HS-5 (cell line): ENCODE measurements around the gene MGRN1.

Experiments used
- DNase-seq: peaks from one replicate; pipeline ENCODE4 v3.0.0-alpha.2; 2012; ENCODE audit warnings: low read depth

The MGRN1 gene

GRCh38 chr16:4604401-4604800 is 20.2 kb upstream of the MGRN1 start:
- DNase-seq = no peak

- DNase-seq = no peak
These were observed 18.3 kb upstream of the MGRN1 start for GRCh38 chr16:4606354-4606753.

- no peak for DNase-seq
These were observed 16.6 kb upstream of the MGRN1 start for GRCh38 chr16:4607841-4608703.

GRCh38 chr16:4608704-4608980 is 16.0 kb upstream of the MGRN1 start:
- no peak for DNase-seq

- no peak for DNase-seq
These were observed 15.2 kb upstream of the MGRN1 start for GRCh38 chr16:4609200-4610010.

GRCh38 chr16:4610011-4611005 is 14.3 kb upstream of the MGRN1 start:
- DNase-seq = no peak

GRCh38 chr16:4611337-4612021 is 13.1 kb upstream of the MGRN1 start:
- no peak for DNase-seq

GRCh38 chr16:4612474-4612931 is 12.1 kb upstream of the MGRN1 start:
- no peak for DNase-seq

GRCh38 chr16:4612977-4613635 is 11.5 kb upstream of the MGRN1 start:
- DNase-seq = no peak

GRCh38 chr16:4613636-4614570 is 10.7 kb upstream of the MGRN1 start:
- DNase-seq = no peak

- DNase-seq = peak; percentile 49
These were observed 9.8 kb upstream of the MGRN1 start, which contains the start of gene UBALD1 for GRCh38 chr16:4614571-4615383. Gene UBALD1, minus strand, starts transcription at chr16:4614888. Its CDS starts 91 bp downstream, at chr16:4614797.

- no peak for DNase-seq
These were observed 9.1 kb upstream of the MGRN1 start for GRCh38 chr16:4615384-4616046.

GRCh38 chr16:4616047-4616811 is 8.4 kb upstream of the MGRN1 start:
- peak; percentile 98 for DNase-seq

GRCh38 chr16:4617880-4618279 is 6.7 kb upstream of the MGRN1 start:
- DNase-seq = no peak

- DNase-seq = no peak
These were observed 5.8 kb upstream of the MGRN1 start for GRCh38 chr16:4618645-4619418.

GRCh38 chr16:4623593-4623992 is 1.0 kb upstream of the MGRN1 start:
- no peak for DNase-seq
